NCI-H146 (cell line): ENCODE data around the gene OR2L5.

ENCODE experiments used
- DNase-seq: peaks from one replicate; lab custom pipeline; 2025; lab: John Stamatoyannopoulos, UW

Gene OR2L5, protein sequence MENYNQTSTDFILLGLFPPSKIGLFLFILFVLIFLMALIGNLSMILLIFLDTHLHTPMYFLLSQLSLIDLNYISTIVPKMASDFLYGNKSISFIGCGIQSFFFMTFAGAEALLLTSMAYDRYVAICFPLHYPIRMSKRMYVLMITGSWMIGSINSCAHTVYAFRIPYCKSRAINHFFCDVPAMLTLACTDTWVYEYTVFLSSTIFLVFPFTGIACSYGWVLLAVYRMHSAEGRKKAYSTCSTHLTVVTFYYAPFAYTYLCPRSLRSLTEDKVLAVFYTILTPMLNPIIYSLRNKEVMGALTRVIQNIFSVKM

DNA sequence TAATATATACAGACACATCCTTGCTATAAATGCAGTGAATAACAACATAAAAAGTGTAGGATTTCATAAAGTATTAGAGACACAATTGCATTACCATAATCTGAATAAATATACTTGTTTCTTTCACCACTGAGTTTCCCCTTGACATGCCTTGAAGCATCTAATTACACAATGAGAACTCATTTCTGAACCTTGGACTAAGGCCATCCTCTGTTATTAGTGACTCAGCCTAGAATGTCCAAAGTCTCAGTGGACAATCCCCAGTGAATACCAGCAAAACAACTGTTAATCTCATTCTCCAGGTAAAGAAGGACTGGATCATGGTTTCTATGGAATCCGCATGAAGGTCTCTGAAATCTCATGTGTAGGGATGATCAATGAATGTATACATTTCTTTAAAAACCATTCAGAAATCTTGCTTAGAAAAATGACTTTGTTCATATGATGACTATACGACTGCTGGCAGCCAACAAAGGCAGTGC, at the start of gene OR2L5:
TSS of gene OR2L5 (plus strand) at position 432 of the 482 bp plus-strand sequence. CDS start 8,288 bp downstream, outside the sequence.
- DNase-seq, result no peak

DNA sequence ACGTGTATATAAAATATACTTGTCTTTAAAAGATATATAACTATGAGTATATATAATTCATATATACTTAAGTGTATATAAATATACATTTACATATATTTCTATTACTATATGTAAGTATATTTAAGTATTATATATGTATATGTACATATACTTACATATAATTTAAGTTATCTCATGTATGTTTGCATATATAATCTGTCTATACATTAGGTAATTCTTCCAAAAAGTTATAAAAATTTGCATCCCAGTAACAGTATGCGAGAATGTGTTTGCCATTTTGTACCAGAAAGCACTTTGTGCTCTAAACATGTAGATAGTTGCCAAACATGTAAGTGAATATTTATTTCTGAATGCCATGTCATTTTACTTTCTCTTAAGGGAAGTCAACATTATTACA, 48.5 kb upstream of the OR2L5 start, which contains the start of gene OR2AK2:
TSS of gene OR2AK2 (plus strand) at position 301 of the 400 bp plus-strand sequence. CDS start 144 bp downstream, outside the sequence.
- DNase-seq, result no peak

DNA sequence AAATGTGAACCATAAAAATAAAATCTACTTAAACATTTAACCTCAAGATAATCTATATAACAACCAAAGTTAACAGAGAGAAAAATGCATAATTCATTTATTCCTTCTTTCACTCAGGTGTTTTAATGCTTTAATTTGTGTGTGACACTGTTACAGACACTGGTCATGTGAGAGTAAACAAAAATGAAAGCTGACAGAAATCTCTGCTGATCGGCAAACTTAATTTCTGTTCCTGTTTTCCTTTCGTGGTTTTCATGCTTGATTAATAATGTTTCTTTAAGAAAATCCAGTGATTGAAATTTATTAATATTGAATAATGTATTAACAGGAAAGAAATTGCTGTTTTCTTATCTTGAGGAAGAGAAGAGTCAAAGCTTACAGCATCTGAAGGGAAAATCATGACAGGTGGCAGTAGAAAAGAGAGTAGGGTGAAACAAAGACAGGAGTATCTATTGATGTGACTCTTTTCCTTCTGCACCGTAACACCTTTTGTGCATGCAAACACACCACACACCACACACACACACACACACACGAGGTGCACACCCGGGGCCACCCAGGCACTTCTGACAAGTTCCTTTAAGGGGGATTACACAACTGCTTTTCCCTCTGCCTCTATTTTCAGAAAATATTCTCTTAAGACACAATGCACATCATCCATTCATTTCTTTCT, 46.8 kb upstream of the OR2L5 start:
- DNase-seq, result no peak

DNA sequence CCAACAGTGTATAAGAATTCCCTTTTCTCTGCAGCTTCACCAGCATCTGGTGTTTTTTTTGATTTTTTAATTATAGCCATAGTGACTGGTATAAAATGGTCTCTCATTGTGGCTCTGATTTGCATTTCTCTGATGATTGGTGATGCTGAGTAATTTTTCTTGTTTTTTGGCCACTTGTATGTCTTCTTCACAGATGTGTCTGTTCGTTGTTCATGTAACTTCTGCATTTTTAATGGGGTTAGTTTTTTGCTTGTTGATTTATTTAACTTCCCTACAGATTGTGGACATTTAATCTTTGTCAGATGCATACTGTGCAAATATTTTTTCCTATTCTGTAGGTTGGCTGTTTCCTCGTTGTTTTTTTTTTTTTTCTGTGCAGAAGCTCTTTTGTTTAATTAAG, 20.5 kb upstream of the OR2L5 start:
- DNase-seq, result no peak

DNA sequence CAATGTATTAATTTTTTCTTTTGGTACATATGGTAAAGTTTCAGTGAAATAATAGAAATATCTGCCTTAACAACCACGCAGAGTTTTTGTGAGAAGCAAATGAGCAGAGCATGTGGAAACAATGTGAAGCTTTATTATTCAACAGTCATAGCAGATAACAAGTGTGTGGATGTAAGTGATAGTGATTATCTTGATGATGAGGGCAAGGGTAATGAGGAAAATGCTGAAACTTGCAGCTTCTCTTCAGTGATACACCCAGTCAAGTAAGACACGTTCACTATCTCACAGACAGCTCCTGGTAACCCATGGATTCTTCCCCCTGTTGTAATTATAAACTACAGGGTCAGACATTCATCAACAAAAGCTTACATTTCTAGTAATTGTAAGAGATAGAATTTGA, 14.6 kb upstream of the OR2L5 start:
- DNase-seq, result no peak

DNA sequence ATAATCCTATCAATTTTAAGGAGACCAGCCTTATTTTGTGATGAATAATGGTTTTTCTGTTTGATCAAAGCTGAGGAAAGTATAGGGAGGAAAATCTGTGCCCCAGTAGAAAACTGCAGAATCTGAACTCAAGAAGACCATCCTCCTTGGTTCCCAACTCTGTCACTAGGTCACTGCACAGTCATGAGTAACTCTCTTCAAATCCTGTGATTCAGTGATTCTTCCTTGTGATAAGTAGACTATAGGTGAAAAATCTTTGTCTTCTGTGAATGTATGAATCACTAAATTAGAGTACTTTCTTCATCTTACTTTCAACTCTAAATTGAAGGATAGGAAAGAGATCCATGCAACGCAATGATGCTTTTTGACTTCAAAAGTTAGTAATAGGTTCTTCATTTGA, 13.3 kb upstream of the OR2L5 start:
- no peak for DNase-seq

DNA sequence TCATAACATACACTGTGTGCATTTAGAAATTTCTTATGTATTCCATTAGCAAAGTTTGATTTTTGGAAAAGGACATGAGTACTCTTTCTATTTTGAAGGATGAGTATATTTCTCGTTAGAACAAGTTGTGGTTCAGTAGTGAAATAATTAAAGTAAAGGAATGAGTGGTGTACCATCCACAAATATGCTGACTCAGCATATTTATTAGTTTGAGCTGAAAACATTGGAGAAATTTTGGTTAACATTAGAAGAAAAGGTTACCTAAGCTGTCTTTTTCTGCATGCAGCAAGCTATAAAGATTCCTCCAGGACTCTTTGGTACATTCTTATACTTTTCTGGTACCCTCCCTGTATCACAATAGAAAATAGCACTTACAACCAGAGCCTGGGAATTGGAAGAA, 5.7 kb upstream of the OR2L5 start:
- DNase-seq, result no peak

DNA sequence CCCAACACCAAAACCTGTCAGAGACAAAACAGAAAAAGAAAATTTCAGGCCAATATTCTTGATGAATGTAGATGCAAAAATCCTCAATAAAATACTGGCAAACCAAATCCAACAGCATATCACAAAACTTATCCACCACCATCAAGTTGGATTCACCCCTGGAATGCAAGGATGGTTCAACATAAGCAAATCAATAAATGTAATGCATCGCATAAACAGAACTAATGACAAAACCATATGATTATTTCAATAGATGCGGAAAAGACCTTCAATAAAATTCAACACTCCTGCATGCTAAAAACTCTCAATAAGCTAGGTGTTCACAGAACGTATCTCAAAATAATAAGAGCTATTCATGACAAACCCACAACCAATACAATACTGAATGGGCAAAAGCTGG, 3.8 kb upstream of the OR2L5 start:
- no peak for DNase-seq

DNA sequence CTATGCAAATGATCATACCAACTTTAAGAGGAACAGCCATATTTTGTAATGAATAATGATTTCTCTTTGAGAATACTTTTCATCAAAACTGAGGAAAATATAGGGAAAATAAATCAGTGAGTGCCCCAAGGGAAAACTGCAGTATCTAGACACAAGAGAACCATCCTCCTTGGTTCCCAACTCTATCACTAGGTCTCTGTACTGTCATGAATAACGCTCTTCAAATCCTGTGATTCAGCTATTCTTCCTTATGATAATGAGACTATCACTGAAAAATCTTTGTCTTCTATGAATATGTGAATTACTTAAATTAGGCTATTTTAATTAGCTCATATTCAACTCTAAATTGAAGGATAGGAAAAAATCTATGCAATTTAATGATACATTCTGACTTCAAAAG, 2.3 kb downstream of the OR2L5 start:
- DNase-seq, result no peak

DNA sequence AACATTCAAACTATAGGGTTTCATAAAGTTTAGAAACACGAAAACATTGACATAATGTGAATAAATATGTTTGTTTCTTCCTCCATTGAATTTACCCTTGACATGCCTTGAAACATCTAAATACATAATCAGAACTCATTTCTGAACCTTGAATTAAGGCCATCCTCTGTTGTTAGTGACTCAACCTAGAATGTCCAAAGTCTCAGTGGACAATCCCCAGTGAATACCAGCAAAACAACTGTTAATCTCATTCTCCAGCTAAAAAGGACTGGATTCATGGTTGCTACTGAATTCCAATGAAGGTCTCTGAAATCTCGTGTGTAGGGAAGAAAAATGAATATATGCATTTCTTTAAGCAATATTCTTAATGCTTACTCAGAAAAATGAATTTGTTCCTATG, 16.3 kb downstream of the OR2L5 start, which contains the start of gene OR2L2:
TSS of gene OR2L2 (plus strand) at position 301 of the 400 bp plus-strand sequence. CDS start 8,198 bp downstream, outside the sequence.
- no peak for DNase-seq

DNA sequence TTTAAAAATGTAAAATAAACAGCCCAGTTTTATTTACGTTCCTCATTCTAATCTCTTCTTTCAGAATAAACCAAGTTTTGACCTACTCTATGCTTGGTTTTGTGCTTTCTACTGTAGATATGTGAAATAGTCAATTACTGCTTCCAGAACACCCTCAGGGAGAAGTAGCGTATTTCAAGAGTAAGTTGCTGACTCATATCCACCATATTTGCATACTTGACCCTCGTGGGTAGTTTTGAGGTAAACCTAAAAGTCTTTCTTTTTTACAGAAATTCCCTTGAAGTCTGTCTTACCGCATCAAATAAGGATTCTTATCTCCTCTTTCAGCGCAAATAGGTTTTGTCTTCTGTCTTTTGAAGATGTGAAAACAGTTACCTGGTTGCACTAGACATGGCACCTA, 31.7 kb downstream of the OR2L5 start:
- DNase-seq, result no peak

DNA sequence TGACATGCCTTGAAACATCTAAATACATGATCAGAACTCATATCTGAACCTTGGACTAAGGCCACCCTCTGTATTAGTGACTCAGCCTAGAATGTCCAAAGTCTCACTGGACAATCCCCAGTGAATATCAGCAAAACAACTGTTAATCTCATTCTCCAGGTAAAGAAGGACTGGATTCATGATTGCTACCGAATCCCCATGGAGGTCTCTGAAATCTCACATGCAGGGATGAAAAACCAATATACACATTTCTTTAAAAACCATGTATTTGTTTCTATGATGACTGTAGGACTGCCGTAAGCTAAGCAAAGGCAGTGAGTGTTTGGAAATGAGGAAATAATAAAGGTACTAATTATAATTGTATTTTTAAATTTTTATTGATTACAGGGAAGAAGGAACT, 33.1 kb downstream of the OR2L5 start, which contains the start of gene OR2L3:
TSS of gene OR2L3 (plus strand) at position 301 of the 400 bp plus-strand sequence. CDS start 13,846 bp downstream, outside the sequence.
- no peak for DNase-seq

DNA sequence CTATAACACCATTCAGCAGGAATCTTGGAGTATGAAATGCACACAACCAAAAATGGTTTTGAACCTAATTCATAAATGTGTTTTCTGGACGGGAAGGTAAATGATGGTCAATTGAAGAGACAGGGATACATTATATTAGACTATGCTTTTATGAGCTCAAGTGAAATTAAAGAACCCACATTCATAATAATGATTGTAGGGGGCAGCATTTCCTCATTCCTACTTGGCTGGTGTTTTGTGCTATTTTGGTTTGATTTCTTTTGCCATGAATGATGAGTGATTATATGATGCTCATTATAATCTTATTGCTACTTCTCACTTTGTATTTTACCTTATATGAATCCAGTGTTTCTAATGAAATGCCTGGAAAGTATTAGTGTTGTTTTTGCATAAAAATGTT, 33.5 kb downstream of the OR2L5 start:
- no peak for DNase-seq

DNA sequence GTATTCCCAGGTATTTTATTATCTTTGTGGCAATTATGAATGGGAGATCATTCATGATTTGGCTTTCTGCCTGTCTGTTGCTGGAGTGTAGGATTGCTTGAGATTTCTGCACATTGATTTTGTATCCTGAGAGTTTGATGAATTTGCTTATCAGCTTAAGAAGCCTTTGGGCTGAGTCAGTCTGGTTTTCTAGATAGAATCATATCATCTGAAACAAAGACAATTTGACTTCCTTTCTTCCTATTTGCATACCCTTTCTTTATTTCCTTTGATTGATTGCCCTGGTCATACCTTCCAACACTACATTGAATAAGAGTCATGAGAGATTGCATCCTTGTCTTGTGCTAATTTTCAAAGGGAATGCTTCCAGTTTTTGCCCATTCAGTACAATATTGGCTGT, 41.2 kb downstream of the OR2L5 start:
- no peak for DNase-seq

DNA sequence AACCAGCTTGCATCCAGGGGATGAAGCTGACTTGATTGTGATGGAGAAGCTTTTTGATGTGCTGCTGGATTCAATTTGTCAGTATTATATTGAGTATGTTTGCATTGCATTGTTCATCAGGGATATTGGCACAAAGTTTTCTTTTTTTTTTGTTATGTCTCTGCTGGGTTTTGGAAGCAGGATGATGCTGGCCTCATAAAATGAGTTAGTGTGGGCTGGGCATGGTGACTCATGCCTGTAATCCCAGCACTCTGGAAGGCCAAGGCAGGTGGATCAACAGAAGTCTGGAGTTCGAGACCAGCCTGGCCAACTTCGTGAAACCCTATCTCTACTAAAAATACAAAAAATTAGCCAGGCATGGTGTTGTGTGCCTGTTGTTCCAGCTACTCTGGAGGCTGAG, 41.8 kb downstream of the OR2L5 start:
- no peak for DNase-seq

DNA sequence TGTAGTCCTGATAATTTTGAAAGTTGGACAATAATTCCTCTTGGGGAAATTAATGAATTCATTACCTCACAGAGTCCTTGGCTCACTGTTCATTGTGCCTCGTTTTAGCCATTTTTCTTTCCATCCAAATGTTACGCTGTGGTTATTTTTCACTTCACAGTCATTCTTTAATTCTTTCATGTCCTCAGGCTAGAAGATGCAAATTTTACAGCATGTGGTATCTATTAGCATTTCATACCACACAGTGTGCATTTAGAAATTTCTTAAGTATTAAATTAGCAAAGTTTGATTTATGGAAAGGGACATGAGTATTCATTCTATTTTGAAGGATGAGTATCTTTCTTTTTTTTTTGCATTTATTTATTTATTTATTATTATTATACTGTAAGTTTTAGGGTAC, 51.6 kb downstream of the OR2L5 start:
- no peak for DNase-seq

DNA sequence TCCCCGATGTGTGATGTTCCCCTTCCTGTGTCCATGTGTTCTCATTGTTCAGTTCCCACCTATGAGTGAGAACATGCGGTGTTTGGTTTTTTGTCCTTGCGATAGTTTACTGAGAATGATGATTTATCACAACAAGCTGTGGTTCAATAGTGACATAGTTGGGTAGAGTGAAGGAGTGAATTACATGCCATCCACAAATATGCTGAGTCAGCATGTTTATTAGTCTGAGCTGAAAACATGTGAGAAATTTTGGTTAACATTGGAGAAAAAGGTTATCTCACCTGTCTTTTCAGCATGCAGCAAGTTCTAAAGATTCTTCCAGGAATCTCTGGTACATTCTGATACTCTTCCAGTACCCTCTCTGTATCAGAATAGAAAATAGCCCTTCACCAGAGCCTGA, 52.1 kb downstream of the OR2L5 start:
- DNase-seq, result no peak
